Mucosa of gallbladder (tissue), 1 donor: Measurements from ENCODE around the gene OTUB1. TPM values are rescaled to one million over a fixed set of nuclear protein-coding genes. Genes with fewer than 3 reads are reported as not detected.

ENCODE experiments used
- DNase-seq: peaks from one replicate; pipeline ENCODE4 v3.0.0-alpha.2; 2020; ENCODE audit warnings: low spot score
- total RNA-seq: library from RNA; stranded (reverse); gene quantifications from one replicate; pipeline ENCODE4 v1.2.1, GENCODE V29; 2021
- donor health status: DM: no; HTN: no; CAD: no.

OTUB1 gene
- total RNA-seq, 1 donor from 2014 or later: 72.4 TPM

- no peak for DNase-seq
Observed at GRCh38 chr11:64004590-64004984, 18.3 kb downstream of the OTUB1 start.

- no peak for DNase-seq
Observed at GRCh38 chr11:64005691-64006090, 19.5 kb downstream of the OTUB1 start.

- DNase-seq: no peak
Observed at GRCh38 chr11:64006398-64006797, 20.2 kb downstream of the OTUB1 start.

- DNase-seq: no peak
Observed at GRCh38 chr11:64007160-64007628, 21.0 kb downstream of the OTUB1 start.

- peak; percentile 66 for DNase-seq
Observed at GRCh38 chr11:64007629-64008282, 21.5 kb downstream of the OTUB1 start.

- DNase-seq: no peak
Observed at GRCh38 chr11:64008283-64008913, 22.2 kb downstream of the OTUB1 start.

- DNase-seq: no peak
Observed at GRCh38 chr11:64008914-64009633, 22.8 kb downstream of the OTUB1 start.

GRCh38 chr11:64009710-64010109, 23.5 kb downstream of the OTUB1 start:
- DNase-seq: no peak

GRCh38 chr11:64010783-64011182, 24.5 kb downstream of the OTUB1 start:
- DNase-seq: no peak

GRCh38 chr11:64011371-64011770, 25.1 kb downstream of the OTUB1 start:
- no peak for DNase-seq

- no peak for DNase-seq
Observed at GRCh38 chr11:64013141-64013896, 27.1 kb downstream of the OTUB1 start.

- no peak for DNase-seq
Observed at GRCh38 chr11:64014356-64014755, 28.1 kb downstream of the OTUB1 start.

- DNase-seq: no peak
Observed at GRCh38 chr11:64015510-64015909, 29.3 kb downstream of the OTUB1 start.

GRCh38 chr11:64015935-64016845, 30.0 kb downstream of the OTUB1 start:
- no peak for DNase-seq

GRCh38 chr11:64017945-64018224, 31.6 kb downstream of the OTUB1 start:
- no peak for DNase-seq

- no peak for DNase-seq
Observed at GRCh38 chr11:64018310-64018709, 32.1 kb downstream of the OTUB1 start.

- DNase-seq: no peak
Observed at GRCh38 chr11:64019106-64020037, 33.1 kb downstream of the OTUB1 start.

- DNase-seq: no peak
Observed at GRCh38 chr11:64020976-64021756, 34.9 kb downstream of the OTUB1 start.

GRCh38 chr11:64021757-64022093, 35.5 kb downstream of the OTUB1 start:
- no peak for DNase-seq
